ENCODE results near the gene C6orf120.

C6orf120 gene

GRCh38 chr6:169726049-169726400, 24.1 kb downstream of the C6orf120 start:
- no peak for DNase-seq

GRCh38 chr6:169726963-169727362, 25.0 kb downstream of the C6orf120 start:
- DNase-seq: no peak

GRCh38 chr6:169729961-169730360, 28.0 kb downstream of the C6orf120 start:
- DNase-seq: no peak

- no peak for DNase-seq
Observed at GRCh38 chr6:169738204-169738975, 36.5 kb downstream of the C6orf120 start.

- no peak for DNase-seq
Observed at GRCh38 chr6:169738976-169739529, 37.1 kb downstream of the C6orf120 start.

GRCh38 chr6:169741344-169741743, 39.4 kb downstream of the C6orf120 start:
- no peak for DNase-seq

GRCh38 chr6:169745405-169745804, 43.5 kb downstream of the C6orf120 start:
- DNase-seq: no peak

GRCh38 chr6:169746556-169746955, 44.6 kb downstream of the C6orf120 start:
- DNase-seq: no peak

- peak; percentile 88 for DNase-seq
Observed at GRCh38 chr6:169751242-169752073, 49.5 kb downstream of the C6orf120 start, which contains the start of the genes DYNLT2 and ERMARD. DYNLT2 (minus strand) TSS chr6:169751572; CDS start chr6:169751458, 114 bp downstream. ERMARD (plus strand) TSS chr6:169751622; CDS start chr6:169751658, 36 bp downstream.

GRCh38 chr6:169752074-169752623, 50.2 kb downstream of the C6orf120 start:
- peak; percentile 6 to 8 for DNase-seq
